Umbilical cord (tissue), 2 donors: Measurements from ENCODE around the gene TMEM184B. TPM values are rescaled to one million over a fixed set of nuclear protein-coding genes. Genes with fewer than 3 reads are reported as not detected.

Source experiments
- DNase-seq: peaks from one replicate; pipeline ENCODE4 v3.0.0-alpha.2; 2015; ENCODE audit warnings: low spot score
- total RNA-seq: library from RNA; depleted of rRNA; stranded (reverse); fragments of >200 nt; gene quantifications from one replicate; pipeline ENCODE4 v1.2.3, GENCODE V29; 2014; ENCODE audit warnings: low replicate concordance; ENCODE audit not compliant: insufficient read depth

The TMEM184B gene
- total RNA-seq, 1 donor from 2014 or later, result 42.1 TPM

DNA sequence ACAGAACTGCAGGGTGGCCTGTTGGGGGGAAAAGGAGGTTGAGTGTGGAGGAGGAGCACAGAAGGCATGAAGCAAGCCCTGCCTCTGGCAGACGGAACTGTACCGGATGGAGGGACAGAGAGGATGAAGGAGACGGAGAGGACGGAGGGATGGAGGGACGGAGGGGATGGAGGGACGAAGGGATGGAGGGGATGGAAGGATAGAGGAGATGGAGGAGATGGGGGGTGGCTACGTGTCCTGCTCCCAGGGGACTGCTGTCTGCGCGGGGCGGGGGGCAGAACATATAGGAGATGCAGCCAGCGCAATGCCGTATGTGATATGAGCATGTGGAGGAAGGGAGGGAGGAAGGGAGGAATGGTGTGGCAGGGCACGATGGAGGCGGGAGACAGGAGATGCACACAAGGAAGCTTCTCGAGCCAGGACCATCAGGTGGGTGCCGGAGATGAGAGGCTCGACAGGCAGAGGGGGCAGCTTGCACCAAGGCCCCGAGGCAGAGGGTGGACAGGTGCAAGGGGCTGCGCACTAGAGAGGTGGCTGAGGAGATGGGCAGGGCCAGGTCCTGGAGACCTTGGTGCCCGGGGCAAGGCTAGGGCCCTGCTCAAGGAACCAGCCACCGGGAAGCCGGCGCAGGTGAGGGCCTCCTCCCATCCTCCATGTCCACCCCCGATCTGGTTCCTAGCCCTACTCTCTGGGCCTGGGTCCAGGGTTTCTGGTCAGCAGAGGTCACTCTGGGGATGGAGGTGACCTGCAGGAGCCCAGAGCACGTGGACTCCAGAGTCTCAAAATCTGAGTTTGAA lies 45.8 kb downstream of the TMEM184B start:
- DNase-seq, result no peak

DNA sequence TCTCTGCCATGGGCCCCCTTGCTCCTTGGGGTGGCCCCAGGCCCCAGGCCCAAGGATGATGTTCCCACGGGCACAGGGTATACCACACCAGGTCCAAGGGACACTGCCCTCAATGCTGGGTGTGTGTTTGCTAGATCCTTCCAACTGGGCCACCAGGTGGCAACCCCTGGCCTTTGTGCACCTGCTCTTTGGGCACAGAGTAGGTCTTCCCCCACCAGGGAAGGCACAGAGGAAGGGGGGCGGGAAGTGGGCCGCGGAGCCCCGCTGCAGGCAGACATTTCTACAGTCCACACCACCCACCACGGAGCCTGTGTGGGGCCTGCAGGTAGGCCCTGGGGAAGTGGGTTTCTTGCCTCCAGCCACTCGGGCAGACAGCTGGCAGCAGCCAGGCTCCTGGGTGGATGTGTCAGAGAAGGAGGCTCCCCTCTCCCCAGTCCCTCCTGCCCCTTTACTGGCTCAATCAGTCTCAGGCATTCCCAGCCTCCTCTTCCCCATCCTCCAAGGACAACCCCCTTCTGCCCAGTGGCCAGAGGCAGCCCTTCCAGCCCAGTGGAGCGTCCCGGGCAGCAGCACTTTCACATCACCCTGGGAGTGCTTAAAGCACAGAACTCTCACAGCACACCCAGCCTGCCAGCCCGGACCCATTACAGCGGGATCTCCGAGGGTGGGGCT lies 49.4 kb downstream of the TMEM184B start:
- DNase-seq, result no peak

DNA sequence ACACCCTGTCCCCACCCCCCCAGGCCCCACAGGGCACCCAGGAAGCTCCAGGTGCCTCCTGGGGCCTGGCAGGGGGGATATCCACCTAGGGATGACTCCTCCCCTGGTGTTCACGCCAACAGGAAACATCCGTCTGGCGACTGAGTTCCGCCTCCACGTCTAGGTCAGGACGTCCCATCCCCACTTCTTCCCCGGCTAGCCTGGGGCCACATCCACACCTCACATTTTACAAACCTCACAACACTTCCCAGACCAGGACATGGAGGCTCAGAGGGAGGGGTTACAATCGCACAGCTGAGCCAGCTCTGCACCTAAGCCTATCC lies 50.1 kb downstream of the TMEM184B start:
- no peak for DNase-seq

DNA sequence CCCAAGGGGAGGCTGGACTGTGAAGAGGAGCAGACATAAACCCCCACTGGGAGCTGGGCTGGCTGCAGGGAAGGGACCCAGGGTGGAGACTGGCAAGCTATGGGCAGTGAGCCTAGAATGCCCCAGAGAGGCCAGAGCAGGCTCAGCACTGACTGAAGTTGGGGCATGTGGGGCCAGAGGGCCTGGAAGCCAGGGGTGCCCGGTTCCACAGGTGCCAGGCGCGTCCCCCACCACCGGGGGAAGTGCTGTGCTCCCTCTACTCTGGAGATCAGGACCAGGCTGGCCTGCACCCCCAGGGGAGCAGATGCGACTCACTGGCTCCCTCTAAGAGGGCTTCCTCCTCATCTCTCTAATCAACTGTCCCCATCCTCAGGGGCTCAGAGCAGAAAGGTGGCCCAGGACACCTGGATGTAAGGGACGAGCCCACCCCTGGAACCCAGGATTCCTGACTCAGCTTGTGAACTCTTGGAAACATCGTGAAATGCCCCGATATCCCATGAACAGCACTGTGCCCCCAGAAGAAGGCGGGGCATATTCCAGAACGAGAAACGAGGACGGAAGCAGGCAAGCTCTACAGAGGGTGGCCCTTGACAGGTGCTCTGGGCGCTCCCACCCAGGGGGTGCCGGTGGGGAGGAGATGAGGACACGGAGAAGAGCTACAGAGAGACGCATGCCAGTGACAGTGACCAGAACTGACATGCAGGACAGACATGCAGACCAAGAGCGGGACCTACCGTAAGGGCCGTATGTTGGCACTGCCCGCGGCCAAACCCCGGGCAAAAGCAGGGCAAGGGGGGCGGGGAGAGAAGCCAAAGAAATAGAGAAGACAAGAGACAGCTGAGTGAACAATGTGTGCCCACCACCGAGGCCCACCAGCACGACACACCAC lies 50.7 kb downstream of the TMEM184B start:
- DNase-seq, result no peak

DNA sequence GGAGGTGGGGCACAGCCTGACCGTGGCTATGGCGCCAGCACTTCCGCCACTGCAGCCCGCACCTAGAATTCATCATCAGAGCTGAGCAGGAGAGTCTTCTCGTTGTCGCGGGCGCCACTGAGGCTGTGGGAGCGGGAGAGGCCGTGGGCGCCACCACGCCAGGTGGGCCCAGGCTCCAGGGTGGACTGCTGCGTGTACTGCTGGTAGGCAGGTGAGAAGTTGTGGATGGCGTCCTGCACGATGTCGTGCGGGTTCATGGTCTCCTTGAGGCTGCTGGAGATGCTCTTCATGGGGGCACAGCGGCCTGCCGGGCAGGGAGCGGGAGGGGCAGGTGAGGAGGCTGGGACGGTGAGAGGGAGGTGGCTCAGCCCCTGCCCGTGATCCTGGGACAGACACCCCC lies 51.4 kb downstream of the TMEM184B start:
- no peak for DNase-seq

DNA sequence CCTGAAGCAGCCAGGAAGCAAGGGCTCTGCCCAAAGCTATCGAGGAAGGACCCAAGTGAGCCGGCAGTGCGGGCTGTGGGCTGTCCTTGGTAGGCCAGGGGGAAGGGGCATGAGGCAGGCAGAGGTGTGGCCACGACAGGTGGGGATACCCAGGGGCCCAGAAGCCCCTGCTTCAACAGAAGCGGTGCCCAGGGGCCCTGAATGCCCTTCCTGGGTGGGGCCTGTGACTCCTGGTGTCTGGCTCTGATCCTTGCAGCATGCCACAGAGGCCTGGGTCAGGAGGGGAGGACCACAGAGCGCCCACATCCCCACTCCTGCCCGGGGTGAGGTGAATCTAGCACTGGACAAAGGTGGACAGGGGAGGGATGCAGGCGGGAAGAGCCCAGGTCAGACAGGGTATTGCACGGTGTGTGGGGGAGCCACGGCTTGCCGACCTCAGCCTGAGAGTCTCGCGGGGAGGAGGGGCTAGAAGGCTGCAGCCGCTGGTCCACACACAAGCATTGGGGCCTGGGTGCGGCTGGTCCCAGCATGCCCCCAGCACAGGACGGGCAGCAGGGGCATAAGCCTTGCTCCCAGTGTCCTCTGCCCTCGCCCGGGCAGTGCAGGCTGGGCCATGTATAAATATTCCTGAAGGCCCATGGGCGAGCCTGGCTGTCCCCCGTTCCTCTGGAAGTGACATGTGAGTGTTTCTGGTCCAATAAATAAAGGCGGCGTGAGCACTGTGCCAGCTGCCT lies 52.0 kb downstream of the TMEM184B start:
- no peak for DNase-seq

DNA sequence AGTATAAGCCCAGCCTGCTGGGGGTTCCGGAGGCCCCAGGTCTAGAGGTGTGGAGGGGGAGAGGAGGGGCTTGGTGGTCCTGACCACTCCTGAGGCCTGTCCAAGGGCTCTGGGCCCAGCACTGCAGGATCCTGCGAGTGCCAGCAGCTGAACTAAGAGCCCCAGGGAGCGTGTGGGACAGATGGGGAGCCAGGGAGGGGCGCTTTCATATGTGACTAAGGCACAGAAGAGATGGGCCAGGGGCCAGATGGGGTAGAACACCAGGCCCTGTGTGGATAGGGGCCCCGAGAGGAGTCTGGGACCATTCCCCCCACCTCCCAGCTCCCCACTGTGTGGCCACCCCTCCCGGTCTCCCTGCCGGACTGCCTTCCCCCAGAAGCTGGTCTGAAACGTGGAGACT lies 52.6 kb downstream of the TMEM184B start:
- DNase-seq, result no peak

DNA sequence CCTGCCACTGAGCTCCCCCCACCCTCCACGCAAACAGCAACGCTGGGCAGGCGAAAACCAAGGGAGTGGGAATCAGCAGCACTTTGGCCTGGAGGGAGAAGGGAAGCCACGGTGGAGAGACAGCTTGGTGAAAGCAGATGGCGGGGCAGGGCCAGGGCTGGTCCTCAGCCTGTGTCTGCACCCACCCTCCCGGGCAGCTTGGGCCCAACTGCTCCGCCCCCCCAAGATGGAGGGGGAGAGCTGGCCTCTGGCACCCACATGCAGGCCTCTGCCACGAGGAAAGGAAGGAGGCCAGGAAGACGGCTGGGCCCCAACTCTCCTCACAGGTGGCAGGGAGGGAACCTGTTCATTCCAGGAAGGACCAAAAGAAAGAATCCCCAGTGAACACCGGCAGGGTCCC lies 53.2 kb downstream of the TMEM184B start:
- DNase-seq, result no peak

DNA sequence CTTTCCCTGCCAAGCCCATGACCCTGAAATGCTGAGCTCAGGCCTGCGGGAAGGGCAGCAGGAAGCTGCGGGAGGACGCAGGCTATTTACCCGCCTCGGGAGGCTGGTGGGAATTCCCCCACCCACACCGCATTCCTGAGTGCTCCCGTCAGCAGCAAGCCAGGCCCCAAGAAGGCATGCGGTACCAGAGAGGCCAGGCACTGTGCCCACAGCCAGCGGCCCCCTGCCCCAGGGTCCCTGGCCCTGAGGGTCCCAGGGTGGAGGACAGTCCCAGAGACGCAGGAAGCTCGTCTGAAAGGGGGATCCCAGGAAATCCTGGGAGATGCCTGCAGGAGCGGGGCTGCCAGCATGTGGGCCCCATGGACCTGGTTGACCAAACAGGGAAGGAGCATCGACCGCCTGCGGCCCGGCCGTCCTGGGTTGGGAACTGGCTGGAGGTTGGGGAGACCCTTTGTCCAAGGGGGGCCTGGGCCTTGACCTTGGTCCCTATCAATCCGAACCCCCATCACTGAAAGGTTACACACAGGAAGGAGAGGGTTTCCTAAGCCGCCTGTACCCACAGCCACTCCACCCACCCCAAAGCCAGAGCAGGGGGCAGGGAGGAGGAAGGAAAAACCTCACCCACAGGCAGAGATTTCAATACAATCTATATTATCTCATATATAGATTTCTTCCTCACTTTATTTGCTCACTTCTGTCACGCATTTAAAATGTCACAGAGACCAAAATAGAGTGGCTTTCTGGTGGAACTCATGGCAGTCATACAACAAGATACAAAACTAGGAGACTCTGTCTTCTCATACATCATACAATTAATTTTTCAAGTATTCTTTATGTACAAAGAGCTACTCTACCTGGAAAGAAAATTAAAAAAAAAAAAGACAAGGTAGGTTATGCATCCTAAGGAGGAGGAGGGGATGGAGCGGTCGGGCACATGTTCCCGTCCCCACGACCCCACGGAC lies 53.9 kb downstream of the TMEM184B start:
- peak; percentile 88 for DNase-seq

DNA sequence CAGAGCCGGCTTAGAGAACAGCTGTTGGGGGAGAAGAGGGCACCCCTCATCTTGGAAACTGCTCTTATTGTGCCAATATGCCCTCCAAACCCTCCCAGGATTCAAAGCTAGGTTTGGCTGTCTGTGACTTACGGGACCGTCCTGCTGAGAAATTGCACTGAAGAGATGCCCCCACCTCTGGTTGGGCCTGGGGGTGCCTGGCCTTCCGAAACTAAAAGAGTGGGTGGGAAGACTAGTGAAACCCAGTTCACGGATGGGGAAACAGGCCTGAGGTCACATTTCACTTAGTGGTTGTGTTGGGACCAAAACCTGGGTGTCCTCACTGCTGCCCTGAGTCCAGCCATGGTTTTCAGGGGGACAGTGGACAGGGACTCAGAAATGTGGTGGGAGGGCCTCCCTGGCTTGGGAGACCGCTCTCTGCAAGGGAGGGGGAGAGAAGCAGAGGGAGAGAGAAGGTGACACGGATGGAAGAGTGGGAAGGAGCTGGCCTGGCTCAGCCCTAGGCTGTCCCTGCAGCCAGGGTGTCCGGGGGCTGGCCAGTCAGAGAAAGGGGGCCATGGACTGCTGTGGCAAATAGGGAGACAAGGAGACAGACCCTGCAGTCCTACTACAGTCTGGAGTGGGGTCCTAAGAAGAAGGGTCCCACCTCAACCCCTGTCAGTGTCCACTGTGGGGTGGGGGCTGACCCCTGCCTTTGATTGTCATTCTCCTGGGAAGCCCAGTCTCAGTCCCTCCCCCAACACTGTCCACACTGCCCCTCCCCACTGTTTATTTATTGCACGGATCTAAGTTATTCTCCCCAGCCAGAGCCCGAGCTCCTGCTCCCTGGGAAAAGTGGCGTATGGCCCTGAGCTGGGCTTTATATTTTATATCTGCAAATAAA lies 57.4 kb downstream of the TMEM184B start:
- DNase-seq, result peak; percentile 64

DNA sequence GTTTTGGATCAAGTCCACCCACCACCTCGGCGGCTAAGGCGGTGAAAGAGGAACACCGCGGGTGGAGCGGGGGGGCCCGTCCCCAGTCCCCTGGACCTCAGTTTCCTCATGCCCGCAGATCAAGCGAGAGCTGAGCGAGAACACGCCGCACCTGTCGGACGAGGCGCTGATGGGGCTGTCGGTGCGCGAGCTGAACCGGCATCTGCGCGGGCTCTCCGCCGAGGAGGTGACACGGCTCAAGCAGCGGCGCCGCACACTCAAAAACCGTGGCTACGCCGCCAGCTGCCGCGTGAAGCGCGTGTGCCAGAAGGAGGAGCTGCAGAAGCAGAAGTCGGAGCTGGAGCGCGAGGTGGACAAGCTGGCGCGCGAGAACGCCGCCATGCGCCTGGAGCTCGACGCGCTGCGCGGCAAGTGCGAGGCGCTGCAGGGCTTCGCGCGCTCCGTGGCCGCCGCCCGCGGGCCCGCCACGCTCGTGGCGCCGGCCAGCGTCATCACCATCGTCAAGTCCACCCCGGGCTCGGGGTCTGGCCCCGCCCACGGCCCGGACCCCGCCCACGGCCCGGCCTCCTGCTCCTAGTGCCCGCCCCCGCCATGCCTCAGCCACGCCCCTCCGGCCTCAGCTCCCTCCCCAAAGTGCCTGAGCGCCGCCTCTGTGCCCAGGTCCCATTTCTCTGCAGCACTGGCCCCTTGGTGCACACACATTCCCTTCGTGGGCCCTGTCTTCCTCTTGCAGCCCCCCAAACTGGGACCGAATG lies 58.3 kb downstream of the TMEM184B start:
- DNase-seq, result peak; percentile 69

DNA sequence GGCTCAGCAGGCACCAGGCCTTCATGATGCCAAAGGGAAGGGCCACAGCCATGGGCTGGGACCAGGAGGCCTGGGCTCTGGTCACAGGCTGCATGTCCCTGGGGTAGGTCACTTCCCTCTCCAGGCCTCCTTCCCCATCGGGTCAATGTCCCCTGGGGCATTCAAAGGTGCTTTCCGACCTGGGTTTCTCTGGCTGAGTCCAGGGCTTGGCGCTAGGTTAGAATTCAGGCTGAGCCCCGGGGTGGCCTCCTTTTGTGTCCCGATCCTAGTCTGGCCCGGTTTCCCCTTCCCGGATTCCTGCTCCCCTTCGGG lies 58.9 kb downstream of the TMEM184B start:
- no peak for DNase-seq

DNA sequence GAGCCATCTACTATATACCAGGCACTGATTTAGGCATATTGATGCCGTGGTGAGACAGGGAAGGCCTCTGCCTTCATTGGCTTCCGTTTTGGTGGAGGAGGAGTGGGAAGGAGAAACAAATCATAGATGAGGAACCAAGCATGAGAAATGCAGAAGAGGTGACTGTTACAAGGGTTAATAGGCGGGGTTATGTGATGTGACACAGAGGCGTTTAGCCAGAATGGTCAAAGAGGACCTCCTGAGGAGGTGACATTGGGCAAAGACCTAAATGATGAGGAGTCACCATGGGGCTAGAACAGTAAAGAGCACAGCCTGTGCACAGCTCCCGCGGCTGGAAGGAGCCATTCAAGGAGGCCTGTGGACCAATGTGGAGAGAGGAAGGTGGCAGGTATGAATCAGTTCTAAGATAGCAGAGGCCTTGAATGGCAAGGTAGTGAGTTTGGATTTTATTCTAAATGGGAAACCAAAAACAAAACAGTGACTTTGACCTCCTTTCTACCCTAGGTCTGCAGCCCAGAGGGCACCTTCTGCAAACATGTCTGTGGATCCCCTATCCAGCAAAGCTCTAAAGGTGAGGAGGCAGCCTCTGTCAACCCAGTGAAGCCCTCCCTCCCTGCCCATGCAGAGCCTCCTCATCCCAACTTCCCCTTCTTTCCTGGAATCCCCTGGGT lies 59.4 kb downstream of the TMEM184B start:
- no peak for DNase-seq

DNA sequence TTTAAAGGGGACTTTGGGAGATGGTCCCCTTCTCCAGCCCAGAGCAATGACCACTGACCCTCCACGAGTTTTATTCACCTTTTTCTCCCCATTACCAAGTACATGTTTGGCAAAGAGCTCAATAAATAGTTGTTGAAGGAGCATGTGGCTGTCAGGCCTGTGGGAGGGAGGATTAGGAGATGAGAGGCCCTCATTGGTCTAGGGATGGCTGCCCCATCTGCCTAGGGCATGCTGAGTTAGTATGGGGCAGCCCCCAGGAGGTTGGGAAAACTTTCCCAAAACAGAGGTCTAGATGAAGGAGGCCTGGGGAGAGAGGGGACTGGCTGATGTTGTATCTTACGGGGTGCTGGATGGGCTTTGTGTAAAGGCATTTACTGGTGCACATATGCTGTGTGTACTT lies 60.4 kb downstream of the TMEM184B start:
- DNase-seq, result no peak

DNA sequence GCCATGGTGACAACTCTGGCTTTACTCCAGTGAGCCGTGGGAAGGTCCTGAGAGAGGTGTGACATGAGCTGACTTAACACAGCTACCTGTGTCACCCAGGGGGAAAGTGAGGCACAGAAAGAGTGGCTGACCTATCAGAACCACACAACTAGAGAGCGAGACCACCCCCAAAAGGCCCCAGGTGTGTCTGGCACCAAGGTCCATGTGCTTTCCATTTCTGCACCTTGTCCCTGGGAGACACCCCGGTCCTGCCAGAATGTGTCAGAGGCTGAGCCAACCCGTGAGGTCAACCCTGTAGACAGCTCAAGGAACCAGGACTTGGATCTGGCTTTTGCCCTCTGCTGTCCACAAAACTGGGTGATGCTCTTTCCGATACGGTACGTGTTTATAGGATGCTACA lies 61.3 kb downstream of the TMEM184B start:
- DNase-seq, result no peak

DNA sequence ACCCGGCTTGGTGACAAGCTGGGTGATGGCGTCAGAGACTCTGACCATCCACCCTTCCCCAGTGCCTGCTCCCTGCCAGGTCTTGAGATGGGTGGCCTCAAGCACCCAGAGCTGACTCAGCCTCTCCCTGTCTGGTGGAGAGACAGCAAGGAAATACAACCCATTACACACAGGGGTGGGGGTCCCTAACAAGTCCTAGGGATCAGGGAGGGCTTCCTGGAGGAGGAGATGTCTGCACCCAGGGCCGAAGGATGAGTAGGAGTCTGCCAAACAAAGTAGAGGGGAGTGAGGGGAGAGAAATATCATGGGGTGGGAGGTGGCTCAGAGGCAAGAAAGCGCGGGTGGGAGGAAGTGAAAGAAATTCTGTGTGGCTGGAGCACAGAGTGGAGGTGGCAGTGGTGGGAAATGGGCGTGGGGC lies 64.2 kb downstream of the TMEM184B start:
- DNase-seq, result no peak

DNA sequence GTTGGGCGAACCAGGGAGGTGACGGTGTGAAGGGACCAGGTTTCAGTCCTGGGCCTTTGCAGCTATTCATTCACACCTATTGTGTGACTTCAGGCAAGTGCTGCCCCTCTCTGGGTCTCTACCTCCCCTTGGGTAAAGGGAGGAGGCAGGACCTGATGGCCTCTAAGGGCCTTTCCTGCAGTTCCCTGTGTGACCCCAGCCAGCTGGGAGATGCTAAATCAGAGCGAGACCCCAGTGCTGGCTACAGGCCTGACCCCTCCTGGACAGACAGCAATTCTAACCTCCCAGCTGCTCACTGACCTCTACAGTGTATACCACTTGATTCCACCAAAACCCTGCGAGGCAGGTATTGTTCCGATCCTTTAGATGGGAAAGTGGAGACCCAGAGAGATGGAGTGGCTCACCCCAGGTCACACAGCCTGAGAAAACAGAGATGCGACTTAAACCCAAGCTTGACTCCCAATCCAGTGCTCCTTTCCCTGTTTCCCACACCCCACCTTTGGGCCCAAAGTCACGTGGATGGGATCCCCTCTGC lies 64.8 kb downstream of the TMEM184B start:
- no peak for DNase-seq
